Effector memory CD4-positive, alpha-beta T cell (primary cell): ENCODE data around the gene EDAR.

Experiments
- DNase-seq, 3 donors: peaks; one replicate each; pipeline ENCODE4 v3.0.0-alpha.2; 2020
- H3K27ac ChIP-seq: 2 replicates; pipeline ENCODE4 v1.7.0; 2013; ENCODE audit warnings: mild to moderate bottlenecking, low read length, moderate library complexity; ENCODE audit not compliant: insufficient read depth, poor library complexity, severe bottlenecking
- H3K27me3 ChIP-seq: replicated peaks from 2 replicates; pipeline ENCODE4 v1.7.0; 2013; ENCODE audit warnings: mild to moderate bottlenecking, low read length; ENCODE audit not compliant: insufficient read depth, control insufficient read depth, poor library complexity, severe bottlenecking
- H3K36me3 ChIP-seq: 2 replicates; pipeline ENCODE4 v1.7.0; 2013; ENCODE audit warnings: mild to moderate bottlenecking, low read length, moderate library complexity; ENCODE audit not compliant: control insufficient read depth, insufficient read depth
- H3K4me1 ChIP-seq: 2 replicates; pipeline ENCODE4 v1.7.0; 2013; ENCODE audit warnings: low read length, mild to moderate bottlenecking; ENCODE audit not compliant: control insufficient read depth, insufficient read depth, poor library complexity, severe bottlenecking
- H3K4me3 ChIP-seq: 2 replicates; pipeline ENCODE4 v1.7.0; 2013; ENCODE audit warnings: low read length, low read depth, mild to moderate bottlenecking; ENCODE audit not compliant: insufficient read depth, poor library complexity, severe bottlenecking
- H3K9me3 ChIP-seq: 2 replicates; pipeline ENCODE4 v1.7.0; 2013; ENCODE audit warnings: mild to moderate bottlenecking, low read length, moderate library complexity; ENCODE audit not compliant: control insufficient read depth

EDAR gene

DNA sequence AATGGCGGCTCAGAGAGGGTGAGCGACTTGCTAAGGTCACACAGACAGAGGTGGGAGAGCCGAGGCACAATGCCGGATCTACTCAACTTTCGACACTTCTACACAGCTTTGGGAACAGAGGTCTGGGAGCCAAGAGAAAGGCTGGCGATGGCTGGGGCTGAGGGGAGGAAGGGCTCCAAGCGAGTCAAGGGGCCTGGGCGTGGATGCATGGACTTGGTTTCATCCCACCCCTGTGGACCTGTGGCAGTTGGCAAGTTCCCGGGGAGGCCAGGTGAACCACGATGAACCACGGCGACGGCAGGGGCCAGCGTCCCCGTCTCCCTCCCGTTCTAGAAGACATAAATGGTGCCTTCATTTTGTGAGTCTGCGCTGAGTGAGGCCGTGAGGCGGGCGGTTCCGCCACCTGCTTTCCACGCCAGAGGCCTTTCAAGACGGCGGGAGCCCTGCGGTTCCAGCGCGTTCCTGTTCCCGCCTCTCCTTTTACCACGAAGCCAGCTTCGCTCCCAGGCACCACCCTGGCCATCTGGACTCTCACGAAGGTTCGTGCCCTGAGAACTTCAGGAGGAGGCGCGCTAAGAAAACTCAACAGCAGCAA, 46.7 kb downstream of the EDAR start:
- H3K27me3 ChIP-seq, result no peaks in the 10 kb centered on the region
- H3K27ac ChIP-seq, result no peak overlapping the region

DNA sequence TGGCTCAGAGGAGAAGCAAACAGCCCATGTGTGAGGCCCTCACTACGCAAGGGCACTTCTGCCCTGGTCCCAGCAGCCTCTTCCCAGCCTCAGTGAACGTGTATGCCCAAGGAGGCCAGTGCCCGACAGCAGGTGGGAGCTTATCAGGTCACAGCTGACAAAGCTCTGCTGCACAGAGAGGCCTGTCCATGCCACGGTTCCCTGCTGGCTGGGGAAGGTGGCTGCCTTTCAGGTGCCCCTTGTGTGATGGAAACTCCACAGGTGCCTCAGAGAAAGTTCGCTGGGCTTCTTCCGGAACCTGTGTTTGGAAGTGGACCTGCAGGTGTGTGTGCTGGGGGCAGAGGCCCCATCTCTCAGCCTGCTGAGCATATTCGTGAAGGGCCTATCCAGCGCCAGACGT, 47.3 kb downstream of the EDAR start:
- peaks cover under 1% of the 10 kb centered on the region for H3K9me3 ChIP-seq
- H3K4me1 ChIP-seq, result peaks cover 8% of the 10 kb centered on the region
- H3K4me3 ChIP-seq, result no peak overlapping the region
- no peaks in the 10 kb centered on the region for H3K27me3 ChIP-seq
- no peaks in the 10 kb centered on the region for H3K36me3 ChIP-seq
- DNase-seq, result no peak
- H3K27ac ChIP-seq, result no peak overlapping the region

More for the DNA sequence above, 46.7 kb downstream of the EDAR start:
- Histone ChIP-seq H3K36me3 (no peaks in the 10 kb centered on the region), H3K9me3 (peaks cover 5% of the 10 kb centered on the region), H3K4me1 (peaks cover 8% of the 10 kb centered on the region), H3K4me3 (no peak overlapping the region)
- no peak for DNase-seq

DNA sequence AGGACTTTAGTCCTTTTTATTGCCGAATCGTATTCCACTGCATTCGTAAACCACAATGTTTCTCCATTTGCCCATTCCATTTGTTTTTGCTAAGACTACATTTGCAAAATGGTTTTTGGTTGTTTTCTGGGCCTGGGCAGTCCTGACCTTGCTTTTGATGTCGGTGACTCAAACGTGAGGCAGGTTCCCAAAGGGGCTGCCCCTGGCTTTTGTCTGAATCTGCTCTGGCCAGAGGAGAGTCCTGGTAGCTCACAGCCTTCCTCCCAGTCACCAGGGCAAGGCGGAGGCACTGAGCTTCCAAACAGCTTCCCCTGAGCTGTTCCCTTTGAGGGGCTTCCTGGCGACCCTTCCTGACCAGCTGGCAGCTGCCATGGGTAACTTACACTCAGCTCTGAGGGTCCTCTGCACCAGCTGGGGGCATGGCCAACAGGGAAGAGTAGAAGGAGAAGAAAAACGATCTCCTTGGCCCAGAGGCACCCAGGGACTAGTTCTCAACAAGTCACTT, 47.8 kb downstream of the EDAR start:
- Histone ChIP-seq H3K27me3 (no peaks in the 10 kb centered on the region), H3K9me3 (no peaks in the 10 kb centered on the region), H3K36me3 (no peaks in the 10 kb centered on the region), H3K27ac (no peak overlapping the region), H3K4me1 (peaks cover 8% of the 10 kb centered on the region), H3K4me3 (no peak overlapping the region)
- no peak for DNase-seq

DNA sequence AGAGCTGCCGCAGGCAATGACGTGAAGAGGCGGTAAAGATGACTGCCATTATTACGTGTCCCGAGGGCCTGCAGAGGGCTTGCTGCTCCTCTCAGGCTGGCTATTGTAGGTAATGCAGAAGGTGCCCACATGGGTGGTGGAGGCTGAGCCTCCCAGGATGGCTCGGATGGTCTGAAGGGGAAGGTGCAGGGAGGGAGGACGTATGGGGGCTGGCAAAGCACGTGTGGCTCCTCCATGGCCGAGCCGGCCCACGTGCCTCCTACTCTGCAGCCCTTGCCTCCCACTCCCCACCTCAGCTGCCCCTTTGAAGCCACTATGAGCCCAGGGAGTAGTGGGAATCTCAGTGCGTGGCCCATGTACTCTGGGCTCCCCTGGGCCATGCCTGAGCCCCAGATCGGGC, 48.9 kb downstream of the EDAR start:
- no peaks in the 10 kb centered on the region for H3K36me3 ChIP-seq
- no peak for DNase-seq
- no peaks in the 10 kb centered on the region for H3K9me3 ChIP-seq
- H3K4me3 ChIP-seq, result no peak overlapping the region
- H3K27ac ChIP-seq, result no peak overlapping the region
- H3K27me3 ChIP-seq, result no peaks in the 10 kb centered on the region
- peaks cover 8% of the 10 kb centered on the region for H3K4me1 ChIP-seq

DNA sequence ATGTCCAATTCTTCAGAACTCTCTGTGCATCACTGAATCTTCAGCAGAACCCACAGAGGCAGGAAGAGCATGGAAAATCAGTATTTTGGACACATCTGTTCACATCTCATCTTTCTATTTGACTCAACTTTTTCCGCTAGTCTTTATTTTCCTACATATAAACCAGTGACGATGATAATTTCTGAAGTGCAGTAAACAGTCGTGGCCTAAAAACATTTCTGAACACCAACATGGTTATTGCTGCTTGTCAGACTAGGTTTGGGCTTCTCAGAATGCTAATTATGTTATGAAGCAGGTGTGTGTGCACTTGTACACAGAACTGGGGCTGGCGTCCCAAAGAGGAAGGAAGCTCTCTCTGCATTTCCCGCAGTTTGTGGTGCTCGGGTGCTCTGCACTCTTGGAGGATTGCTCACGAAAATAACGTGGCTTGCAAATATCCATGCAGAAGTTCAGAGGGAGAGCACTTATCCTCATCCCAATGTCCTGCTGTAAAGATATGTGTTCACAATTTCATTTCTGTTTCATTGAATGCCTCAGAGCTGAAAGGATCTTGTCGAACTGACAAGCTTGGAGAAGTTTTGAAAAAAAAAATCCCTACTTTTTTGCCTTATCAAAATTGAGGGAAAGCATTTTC, 50.8 kb downstream of the EDAR start:
- Histone ChIP-seq H3K9me3 (no peaks in the 10 kb centered on the region), H3K27me3 (no peaks in the 10 kb centered on the region)
- no peak for DNase-seq

DNA sequence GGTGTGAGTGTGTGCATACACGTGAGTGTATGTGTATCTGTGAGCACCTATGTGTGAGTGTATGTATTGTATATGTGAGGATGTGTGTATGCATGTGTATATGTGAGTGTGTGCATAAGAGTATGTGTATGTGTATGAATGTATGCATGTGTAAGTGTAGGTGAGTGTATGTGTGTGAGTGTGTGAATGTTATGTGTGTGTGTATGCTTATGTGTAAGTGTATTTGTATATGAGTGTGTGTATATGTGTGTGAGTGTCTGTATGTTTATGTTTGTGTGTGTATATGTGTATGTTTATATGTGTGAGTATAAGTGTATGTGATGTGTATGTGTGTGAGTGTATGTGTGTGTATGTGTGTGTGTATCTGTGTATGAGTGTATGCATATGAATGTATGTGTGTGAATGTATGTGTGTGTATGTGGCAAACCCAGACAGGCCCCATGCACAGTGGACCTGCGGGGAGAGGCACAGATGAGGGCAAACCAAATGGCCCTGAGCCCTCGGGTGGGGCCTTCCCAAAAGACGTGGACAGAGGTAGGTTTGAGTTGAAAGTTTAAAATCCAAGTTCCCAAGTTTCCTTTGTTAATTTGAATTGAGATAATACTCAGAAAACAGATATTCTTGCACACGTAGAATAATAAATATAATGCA, 51.5 kb downstream of the EDAR start:
- no peak overlapping the region for H3K27ac ChIP-seq
- no peaks in the 10 kb centered on the region for H3K27me3 ChIP-seq
- no peaks in the 10 kb centered on the region for H3K9me3 ChIP-seq
- no peak overlapping the region for H3K4me3 ChIP-seq
- H3K36me3 ChIP-seq, result no peaks in the 10 kb centered on the region
- DNase-seq, result no peak
- H3K4me1 ChIP-seq, result peaks cover 8% of the 10 kb centered on the region

More for the DNA sequence above, 50.8 kb downstream of the EDAR start:
- Histone ChIP-seq H3K36me3 (no peaks in the 10 kb centered on the region), H3K4me1 (peaks cover 8% of the 10 kb centered on the region), H3K27ac (no peak overlapping the region), H3K4me3 (peak overlapping the region; percentile 19)

DNA sequence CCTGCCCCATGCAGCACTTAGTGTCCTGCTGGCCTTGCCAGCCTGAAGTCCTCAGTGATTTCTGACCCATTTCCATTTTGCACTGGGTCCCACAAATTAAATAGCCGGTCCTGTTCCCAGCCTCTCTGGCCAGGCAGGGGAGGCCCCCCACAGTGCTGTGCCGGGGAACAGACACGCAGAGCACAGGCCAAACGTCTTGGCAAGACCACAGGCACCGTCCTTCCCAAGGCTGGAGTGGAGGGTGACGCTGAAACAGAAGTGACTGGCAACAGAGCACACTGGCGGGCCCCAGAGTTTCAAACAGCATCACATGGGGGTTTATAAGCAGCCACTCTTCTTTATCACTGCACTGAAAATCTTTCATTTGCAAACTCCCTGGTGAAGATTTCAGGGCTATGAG, 52.2 kb downstream of the EDAR start:
- H3K9me3 ChIP-seq, result no peaks in the 10 kb centered on the region
- no peak for DNase-seq
- no peaks in the 10 kb centered on the region for H3K27me3 ChIP-seq

DNA sequence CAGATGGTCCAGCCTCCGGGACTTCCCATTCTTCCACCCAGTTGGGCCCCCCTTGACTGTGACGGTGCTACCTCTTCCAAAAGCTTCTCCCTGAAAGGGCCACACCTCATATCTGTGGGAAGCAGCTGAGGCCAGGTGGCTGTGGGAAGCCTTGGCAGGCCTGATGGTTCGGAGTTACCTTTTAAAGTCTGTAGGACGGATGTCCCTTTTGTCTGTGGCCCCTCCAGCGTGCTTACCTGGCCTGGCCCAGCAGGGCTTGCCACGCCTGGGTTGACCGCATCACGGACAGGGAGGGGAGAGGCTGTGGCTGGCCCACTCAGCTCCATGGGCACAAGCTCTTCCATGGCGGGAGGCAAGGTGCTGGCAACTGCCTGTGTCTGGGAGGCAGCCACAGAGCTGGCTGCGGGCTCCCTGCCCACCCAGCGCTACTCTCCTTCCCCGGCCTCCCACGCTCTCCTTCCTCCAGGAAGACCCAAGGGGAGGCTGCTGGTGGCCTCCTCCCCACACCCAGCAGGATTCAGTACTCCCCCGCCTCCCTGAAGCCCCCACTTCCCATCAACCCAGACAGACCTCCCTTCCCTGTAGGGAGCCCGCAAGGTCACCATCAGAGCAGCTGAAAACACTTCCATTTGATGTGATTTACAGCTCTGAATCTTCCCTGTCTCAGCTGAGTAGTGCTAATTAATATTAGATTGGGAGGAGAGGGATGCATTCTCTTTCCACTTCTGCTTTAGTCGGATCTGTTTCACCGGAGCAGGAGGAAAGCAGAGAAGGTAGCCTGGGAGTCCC, 52.8 kb downstream of the EDAR start:
- Histone ChIP-seq H3K4me1 (peaks cover 8% of the 10 kb centered on the region), H3K36me3 (no peaks in the 10 kb centered on the region), H3K27me3 (no peaks in the 10 kb centered on the region), H3K4me3 (no peak overlapping the region), H3K27ac (no peak overlapping the region), H3K9me3 (no peaks in the 10 kb centered on the region)
- no peak for DNase-seq

More for the DNA sequence above, 52.2 kb downstream of the EDAR start:
- peaks cover 8% of the 10 kb centered on the region for H3K4me1 ChIP-seq
- no peak overlapping the region for H3K4me3 ChIP-seq
- H3K27ac ChIP-seq, result no peak overlapping the region
- no peaks in the 10 kb centered on the region for H3K36me3 ChIP-seq

DNA sequence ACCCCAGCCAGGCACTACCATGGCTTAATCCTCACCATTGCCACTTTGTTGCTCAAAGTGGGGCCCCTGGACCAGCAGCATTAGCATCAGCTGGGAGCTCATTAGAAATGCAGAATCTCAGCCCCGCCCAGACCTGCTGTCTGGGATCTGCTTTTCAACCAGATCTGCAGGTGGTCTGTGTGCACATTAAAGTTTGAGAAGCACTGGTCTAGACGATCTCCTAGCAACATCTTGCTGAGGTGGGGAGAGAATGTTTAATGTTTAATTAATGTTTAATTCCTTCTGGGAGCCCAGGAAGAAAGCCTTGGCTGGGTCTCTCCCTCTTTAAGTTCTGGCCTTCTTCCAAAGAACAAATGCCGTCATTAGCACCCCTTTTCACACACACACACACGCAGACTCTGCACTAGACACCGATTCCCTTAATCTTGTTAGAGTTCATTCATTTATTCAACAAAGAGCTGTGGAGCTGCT, 53.7 kb downstream of the EDAR start:
- Histone ChIP-seq H3K36me3 (no peaks in the 10 kb centered on the region), H3K27ac (no peak overlapping the region), H3K4me3 (no peak overlapping the region), H3K27me3 (no peaks in the 10 kb centered on the region), H3K4me1 (peaks cover 8% of the 10 kb centered on the region), H3K9me3 (no peaks in the 10 kb centered on the region)
- no peak for DNase-seq
